Breast epithelium (tissue), 3 donors: ENCODE measurements around the gene KAT2B.

ENCODE experiments used
- CTCF ChIP-seq, 3 donors: fragments of 450-650 bp; IDR thresholded peaks; one replicate each; pipeline ENCODE4 v1.5.1; 2016 to 2017; ENCODE audit warnings: antibody characterized with exemption in 3 of 3, mild to moderate bottlenecking in 3 of 3, moderate library complexity in 3 of 3
- POLR2A ChIP-seq: fragments of 450-650 bp; IDR thresholded peaks from one replicate; pipeline ENCODE4 v1.6.1; 2016; ENCODE audit warnings: antibody characterized with exemption, mild to moderate bottlenecking, moderate library complexity

DNA sequence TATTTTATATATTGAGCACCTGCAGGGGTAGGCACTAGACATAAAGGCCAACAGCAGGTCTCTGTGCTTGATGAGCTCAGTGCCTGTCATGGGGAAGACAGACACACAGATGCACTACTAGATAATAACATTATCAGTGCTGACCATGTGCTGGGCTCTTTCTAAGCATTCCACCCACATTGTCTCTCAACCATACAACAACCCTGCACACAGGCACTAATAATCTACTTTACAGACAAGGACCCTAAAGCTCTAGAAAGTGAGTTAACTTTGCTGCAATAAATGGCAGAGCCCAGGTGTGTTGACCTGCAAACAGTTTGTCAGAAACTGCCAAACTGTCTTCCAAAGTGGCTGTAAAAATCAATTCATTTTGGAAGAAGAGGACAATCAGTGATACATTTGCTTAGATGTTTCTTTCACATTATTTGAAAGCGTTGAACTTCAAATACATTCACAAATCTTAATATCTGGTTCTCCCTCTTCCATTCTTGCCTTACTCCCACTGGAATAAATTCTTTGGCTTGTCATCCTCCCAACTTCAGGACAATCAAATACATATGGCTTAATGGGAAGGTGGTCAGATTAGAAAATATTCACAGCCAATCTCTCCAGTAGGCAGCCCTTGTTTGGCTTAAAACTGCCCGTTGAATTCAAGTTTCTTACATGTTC, 17.2 kb upstream of the KAT2B start:
- TF ChIP-seq CTCF (IDR thresholded peaks at IDR 0.05) (no peak), POLR2A (no peak)
